Measurements from ENCODE around the gene SIAH1.
"Not testable (repeated sequence)": the region's sequence is repeated elsewhere in the genome, so short reads cannot be mapped to it uniquely, and the experiment has no call there.

SIAH1 gene

GRCh38 chr16:48365025-48365600 lies 20.1 kb downstream of the SIAH1 start:
- no peak for DNase-seq

GRCh38 chr16:48361540-48362144 lies 23.6 kb downstream of the SIAH1 start:
- no peak for DNase-seq

GRCh38 chr16:48361012-48361411 lies 24.2 kb downstream of the SIAH1 start:
- no peak for DNase-seq

GRCh38 chr16:48359983-48360382 lies 25.2 kb downstream of the SIAH1 start:
- no peak for DNase-seq

GRCh38 chr16:48358419-48358818 lies 26.8 kb downstream of the SIAH1 start:
- DNase-seq = no peak

- DNase-seq = no peak
Measured at GRCh38 chr16:48356633-48357376, 28.4 kb downstream of the SIAH1 start.

GRCh38 chr16:48354877-48355855 lies 30.0 kb downstream of the SIAH1 start:
- no peak for DNase-seq

GRCh38 chr16:48354385-48354784 lies 30.8 kb downstream of the SIAH1 start:
- not testable (repeated sequence) for DNase-seq

GRCh38 chr16:48353565-48354163 lies 31.5 kb downstream of the SIAH1 start:
- DNase-seq = peak; percentile 63

- no peak for DNase-seq
Measured at GRCh38 chr16:48352648-48353390, 32.4 kb downstream of the SIAH1 start.

- no peak for DNase-seq
Measured at GRCh38 chr16:48350736-48351135, 34.5 kb downstream of the SIAH1 start.

GRCh38 chr16:48347980-48348379 lies 37.2 kb downstream of the SIAH1 start:
- no peak for DNase-seq

GRCh38 chr16:48347191-48347865 lies 37.9 kb downstream of the SIAH1 start:
- no peak for DNase-seq

- no peak for DNase-seq
Measured at GRCh38 chr16:48342591-48342990, 42.6 kb downstream of the SIAH1 start.

- DNase-seq = no peak
Measured at GRCh38 chr16:48340054-48340453, 45.2 kb downstream of the SIAH1 start.

GRCh38 chr16:48335961-48336360 lies 49.3 kb downstream of the SIAH1 start:
- DNase-seq = no peak

- no peak for DNase-seq
Measured at GRCh38 chr16:48334325-48334724, 50.9 kb downstream of the SIAH1 start.

GRCh38 chr16:48332978-48333377 lies 52.2 kb downstream of the SIAH1 start:
- DNase-seq = no peak

GRCh38 chr16:48330841-48331192 lies 54.4 kb downstream of the SIAH1 start:
- no peak for DNase-seq

- DNase-seq = no peak
Measured at GRCh38 chr16:48330189-48330840, 54.9 kb downstream of the SIAH1 start.

GRCh38 chr16:48329138-48329537 lies 56.1 kb downstream of the SIAH1 start:
- DNase-seq = no peak

Data from activated gamma-delta T cell treated with Interleukin-2 at 50 U/mL for 16 hours (primary cell).